H9 (cell line): ENCODE results near the gene ARHGAP31. TPM values are rescaled to one million over a fixed set of nuclear protein-coding genes. Genes with fewer than 3 reads are reported as not detected.

Experiments
- DNase-seq: peaks from one replicate; pipeline ENCODE4 v3.0.0-alpha.2; 2017
- H2AFZ ChIP-seq: one replicate; pipeline ENCODE4 v1.6.1; 2013; ENCODE audit warnings: mild to moderate bottlenecking, low read length, control low read depth, moderate library complexity
- H2AK5ac ChIP-seq: 2 replicates; pipeline ENCODE4 v1.6.1; 2013; ENCODE audit warnings: low read length, control low read depth, mixed read lengths; ENCODE audit not compliant: insufficient read length
- H2BK120ac ChIP-seq: one replicate; pipeline ENCODE4 v1.6.1; 2013; ENCODE audit warnings: low read depth, mild to moderate bottlenecking, low read length, control low read depth, inconsistent platforms; ENCODE audit not compliant: poor library complexity, severe bottlenecking
- H2BK12ac ChIP-seq: 2 replicates; pipeline ENCODE4 v1.6.1; 2013; ENCODE audit warnings: low read length, control low read depth, mixed read lengths, low read depth; ENCODE audit not compliant: insufficient read length
- H2BK15ac ChIP-seq: 2 replicates; pipeline ENCODE4 v1.6.1; 2013; ENCODE audit warnings: low read depth, low read length, control low read depth
- H2BK20ac ChIP-seq: one replicate; pipeline ENCODE4 v1.6.1; 2013; ENCODE audit warnings: low read depth, mild to moderate bottlenecking, low read length, control low read depth, inconsistent platforms; ENCODE audit not compliant: poor library complexity, severe bottlenecking
- H2BK5ac ChIP-seq: 2 replicates; pipeline ENCODE4 v1.6.1; 2013; ENCODE audit warnings: low read length, control low read depth, mixed read lengths; ENCODE audit not compliant: insufficient read length
- H3K14ac ChIP-seq: 2 replicates; pipeline ENCODE4 v1.6.1; 2013; ENCODE audit warnings: low read length, control low read depth; ENCODE audit not compliant: insufficient read depth
- H3K18ac ChIP-seq: 2 replicates; pipeline ENCODE4 v1.6.1; 2013; ENCODE audit warnings: low read depth, mild to moderate bottlenecking, mixed read lengths, low read length, control low read depth; ENCODE audit not compliant: insufficient read length
- H3K23ac ChIP-seq: 2 replicates; pipeline ENCODE4 v1.6.1; 2013; ENCODE audit warnings: low read length, control low read depth, mixed read lengths, low read depth; ENCODE audit not compliant: insufficient read length
- H3K23me2 ChIP-seq: 2 replicates; pipeline ENCODE4 v1.6.1; 2013; ENCODE audit warnings: low read depth, mild to moderate bottlenecking, mixed read lengths, low read length, control low read depth; ENCODE audit not compliant: insufficient read length, poor library complexity, severe bottlenecking
- H3K27ac ChIP-seq: 2 replicates; pipeline ENCODE4 v1.5.1; 2013; ENCODE audit warnings: low read length, control low read depth, mixed read lengths, low read depth; ENCODE audit not compliant: insufficient read length
- H3K27me3 ChIP-seq: 2 replicates; pipeline ENCODE4 v1.6.1; 2013; ENCODE audit warnings: low read length, control low read depth, inconsistent platforms; ENCODE audit not compliant: insufficient read depth
- H3K4ac ChIP-seq: 2 replicates; pipeline ENCODE4 v1.6.1; 2013; ENCODE audit warnings: low read depth, mild to moderate bottlenecking, control low read depth, inconsistent platforms, low read length, moderate library complexity
- H3K4me1 ChIP-seq: 2 replicates; pipeline ENCODE4 v1.6.1; 2013; ENCODE audit warnings: low read length, control low read depth, inconsistent platforms; ENCODE audit not compliant: insufficient read depth
- H3K4me2 ChIP-seq: 2 replicates; pipeline ENCODE4 v1.6.1; 2013; ENCODE audit warnings: low read length, control low read depth, mixed read lengths; ENCODE audit not compliant: insufficient read length, insufficient read depth
- H3K56ac ChIP-seq: 2 replicates; pipeline ENCODE4 v1.6.1; 2013; ENCODE audit warnings: low read depth, mild to moderate bottlenecking, mixed read lengths, low read length, control low read depth; ENCODE audit not compliant: insufficient read length
- H3K79me1 ChIP-seq: 2 replicates; pipeline ENCODE4 v1.6.1; 2013; ENCODE audit warnings: low read depth, mild to moderate bottlenecking, moderate library complexity, low read length, control low read depth, inconsistent platforms; ENCODE audit not compliant: insufficient read depth, poor library complexity, severe bottlenecking
- H3K79me2 ChIP-seq: 2 replicates; pipeline ENCODE4 v1.6.1; 2013; ENCODE audit warnings: low read length, control low read depth, inconsistent platforms; ENCODE audit not compliant: insufficient read depth
- H3K9ac ChIP-seq: 2 replicates; pipeline ENCODE4 v1.6.1; 2013; ENCODE audit warnings: low read length, control low read depth, mixed read lengths; ENCODE audit not compliant: insufficient read length; ENCODE audit errors: extremely low read depth
- H3K9me3 ChIP-seq: one replicate; pipeline ENCODE4 v1.6.1; 2013; ENCODE audit warnings: low read depth, low read length, inconsistent platforms; ENCODE audit not compliant: control insufficient read depth
- H3T11ph ChIP-seq: one replicate; pipeline ENCODE4 v1.6.1; 2013; ENCODE audit warnings: mild to moderate bottlenecking, low read length, control low read depth, inconsistent platforms
- H4K20me1 ChIP-seq: one replicate; pipeline ENCODE4 v1.6.1; 2013; ENCODE audit not compliant: control insufficient read depth, insufficient read length, insufficient read depth
- H4K5ac ChIP-seq: 2 replicates; pipeline ENCODE4 v1.6.1; 2013; ENCODE audit warnings: low read depth, mild to moderate bottlenecking, mixed read lengths, low read length, control low read depth; ENCODE audit not compliant: insufficient read length
- H4K8ac ChIP-seq: replicated peaks from 2 replicates; pipeline ENCODE4 v1.6.1; 2013; ENCODE audit warnings: low read length, control low read depth, mixed read lengths, low read depth; ENCODE audit not compliant: insufficient read length
- H4K91ac ChIP-seq: 2 replicates; pipeline ENCODE4 v1.6.1; 2013; ENCODE audit warnings: low read depth, mild to moderate bottlenecking, moderate library complexity, mixed read lengths, low read length, control low read depth; ENCODE audit not compliant: insufficient read length
- H3K27ac Mint-ChIP-seq, 3 experiments: 2 replicates in 2 of 3; 3 replicates in 1 of 3; pipeline ENCODE4 v1.8.0; 2020 to 2021; ENCODE audit warnings: mixed read lengths in 3 of 3, mild to moderate bottlenecking in 1 of 3, moderate library complexity in 1 of 3
- H3K27me3 Mint-ChIP-seq: 2 replicates; pipeline ENCODE4 v1.8.0; 2021; ENCODE audit warnings: low read depth, mild to moderate bottlenecking, moderate library complexity, mixed read lengths
- H3K36me3 Mint-ChIP-seq, 3 experiments: 2 replicates in 2 of 3; 3 replicates in 1 of 3; pipeline ENCODE4 v1.8.0; 2020 to 2021; ENCODE audit warnings: low read depth in 3 of 3, mixed read lengths in 3 of 3; ENCODE audit not compliant: insufficient read depth in 1 of 3
- H3K4me1 Mint-ChIP-seq, 2 experiments: 2 replicates each; pipeline ENCODE4 v1.8.0; 2020; ENCODE audit warnings: mixed read lengths in 2 of 2
- H3K4me3 Mint-ChIP-seq, 2 experiments: 2 replicates in 1 of 2; 3 replicates in 1 of 2; pipeline ENCODE4 v1.8.0; 2020 to 2021; ENCODE audit warnings: mild to moderate bottlenecking in 2 of 2, mixed read lengths in 2 of 2, moderate library complexity in 1 of 2
- H3K9me3 Mint-ChIP-seq, 2 experiments: 2 replicates in 1 of 2; 3 replicates in 1 of 2; pipeline ENCODE4 v1.8.0; 2020; ENCODE audit warnings: mild to moderate bottlenecking in 2 of 2, mixed read lengths in 2 of 2, moderate library complexity in 1 of 2
- CTCF ChIP-seq: fragments of 200-600 bp; sonication (generic); conservative IDR thresholded peaks from 3 replicates; pipeline ENCODE4 v1.8.0; 2021; ENCODE audit warnings: antibody characterized with exemption, mild to moderate bottlenecking
- WGBS: extraction: QIAGEN DNeasy Blood & Tissue Kit; methylation state at CpG from one replicate; pipeline ENCODE4 v1.1.7; 2013; ENCODE audit warnings: missing lambda C conversion rate, low lambda C conversion rate, mixed read lengths; ENCODE audit not compliant: insufficient read length; ENCODE audit errors: extremely low coverage; 5-methylcytosine and 5-hydroxymethylcytosine counted together
- total RNA-seq: library from RNA; stranded (reverse); gene quantifications from 2 replicates; pipeline ENCODE4 v1.2.1, GENCODE V29; 2021

ARHGAP31 gene
- total RNA-seq, 1 experiment from 2014 or later = 2.2 TPM

GRCh38 chr3:119296727-119297122 is 2.5 kb downstream of the ARHGAP31 start:
- Mint-ChIP-seq H3K27ac (peak overlapping the region in 1 of 3 experiments; percentile 44; a peak in 1 of 7 replicates), H3K27me3 (peaks cover 54% of the 10 kb centered on the region), H3K36me3 (peaks cover 0 to 2% (median 0%) of the 10 kb centered on the region in 3 experiments; a peak in 1 of 7 replicates), H3K4me3 (no peak overlapping the region), H3K4me1 (peaks cover 25 to 31% of the 10 kb centered on the region in 2 experiments), H3K9me3 (no peaks in the 10 kb centered on the region)
- H4K5ac ChIP-seq = no peak overlapping the region
- H3K9ac ChIP-seq = no peak overlapping the region
- no peaks in the 10 kb centered on the region for H3K9me3 ChIP-seq
- peaks cover 3% of the 10 kb centered on the region; the same call in 1 of the 2 replicates for H3K4me1 ChIP-seq
- no peak overlapping the region for H2AK5ac ChIP-seq
- H2BK5ac ChIP-seq = no peak overlapping the region
- no peak overlapping the region for H2BK15ac ChIP-seq
- H3K27me3 ChIP-seq = no peaks in the 10 kb centered on the region
- H3K79me1 ChIP-seq = no peaks in the 10 kb centered on the region
- no peak overlapping the region for H4K8ac ChIP-seq
- H3K4ac ChIP-seq = no peak overlapping the region
- H4K91ac ChIP-seq = no peak overlapping the region
- no peak overlapping the region for H2BK20ac ChIP-seq
- H3T11ph ChIP-seq = no peak overlapping the region
- H3K4me2 ChIP-seq = no peak overlapping the region
- H3K23ac ChIP-seq = no peak overlapping the region
- H4K20me1 ChIP-seq = no peaks in the 10 kb centered on the region
- no peaks in the 10 kb centered on the region for H3K79me2 ChIP-seq
- H2BK12ac ChIP-seq = no peak overlapping the region
- H2AFZ ChIP-seq = no peak overlapping the region
- H3K18ac ChIP-seq = no peak overlapping the region
- no CpG with 5 or more reads among the region's 4 CpGs for WGBS
- H2BK120ac ChIP-seq = no peak overlapping the region
- no peak for TF ChIP-seq CTCF
- H3K14ac ChIP-seq = no peak overlapping the region
- no peak overlapping the region for H3K27ac ChIP-seq
- peaks cover 15% of the 10 kb centered on the region for H3K23me2 ChIP-seq
- no peak for DNase-seq
- no peak overlapping the region for H3K56ac ChIP-seq
